K562 (cell line): ENCODE data around the gene HOXB6. TPM values are rescaled to one million over a fixed set of nuclear protein-coding genes. Genes with fewer than 3 reads are reported as not detected.

ENCODE experiments used
- CCAR2 ChIP-seq: fragments of 200-400 bp; formaldehyde crosslinking; IDR thresholded peaks from 2 replicates; pipeline ENCODE4 v1.6.1; 2017; ENCODE audit warnings: mild to moderate bottlenecking, low read depth, low read length
- CREB3L1 ChIP-seq: fragments of 450-650 bp; IDR thresholded peaks from 2 replicates; pipeline ENCODE4 v1.6.1; 2014; ENCODE audit warnings: low read depth, mild to moderate bottlenecking, moderate library complexity, borderline replicate concordance
- DLX4 ChIP-seq: fragments of 250-450 bp; sonication (Bioruptor Pico); IDR thresholded peaks from 2 replicates; pipeline ENCODE4 v1.6.1; 2021; ENCODE audit warnings: mild to moderate bottlenecking
- EZH2 ChIP-seq: IDR thresholded peaks from 2 replicates; pipeline ENCODE4 v1.6.1; 2012; ENCODE audit warnings: low read depth, mild to moderate bottlenecking, inconsistent platforms, low read length, borderline replicate concordance
- FOXM1 ChIP-seq, 2 experiments: fragments of 450-650 bp in 1 of 2; sonication (generic) in 1 of 2; formaldehyde crosslinking in 1 of 2; IDR thresholded peaks; 2 replicates each; pipeline versions ENCODE4 v1.6.1 to v1.9.0; 2017 to 2022; ENCODE audit warnings: low read depth in 2 of 2, mild to moderate bottlenecking in 2 of 2, missing genetic modification reagents in 1 of 2, moderate library complexity in 1 of 2
- HEY1 ChIP-seq: fragments of 250-450 bp; sonication (Bioruptor Pico); IDR thresholded peaks from 2 replicates; pipeline ENCODE4 v1.5.0; 2020; ENCODE audit warnings: mild to moderate bottlenecking, moderate library complexity, borderline replicate concordance
- KDM5B ChIP-seq: fragments of 200-600 bp; sonication (generic); IDR thresholded peaks from 2 replicates; pipeline ENCODE4 v1.6.1; 2012; ENCODE audit warnings: low read depth, mild to moderate bottlenecking, moderate library complexity, low read length, control low read depth, inconsistent platforms; ENCODE audit not compliant: insufficient replicate concordance
- KLF1 ChIP-seq: fragments of 450-650 bp; IDR thresholded peaks from 2 replicates; pipeline ENCODE4 v1.6.1; 2016; ENCODE audit warnings: missing genetic modification characterization, missing compliant biosample characterization
- KLF13 ChIP-seq: fragments of 450-650 bp; IDR thresholded peaks from 2 replicates; pipeline ENCODE4 v1.6.1; 2016; ENCODE audit warnings: missing genetic modification characterization, low read depth, mild to moderate bottlenecking, missing compliant biosample characterization, moderate library complexity, borderline replicate concordance
- LEF1 ChIP-seq: fragments of 450-650 bp; IDR thresholded peaks from 2 replicates; pipeline ENCODE4 v1.6.1; 2016; ENCODE audit warnings: mild to moderate bottlenecking
- PYGO2 ChIP-seq: fragments of 450-650 bp; IDR thresholded peaks from 2 replicates; pipeline ENCODE4 v1.6.1; 2016; ENCODE audit warnings: mild to moderate bottlenecking, missing genetic modification characterization, moderate library complexity, missing compliant biosample characterization
- SIN3A ChIP-seq, 2 experiments: fragments of 150-350 bp in 1 of 2; IDR thresholded peaks; 2 replicates each; pipeline ENCODE4 v1.6.1; 2011 to 2016; ENCODE audit warnings: borderline replicate concordance in 2 of 2, low read depth in 2 of 2, low read length in 2 of 2, mild to moderate bottlenecking in 2 of 2, moderate library complexity in 2 of 2; ENCODE audit not compliant: control insufficient read depth in 1 of 2
- TBL1XR1 ChIP-seq, 2 experiments: IDR thresholded peaks; 2 replicates each; pipeline ENCODE4 v1.6.1; 2012; ENCODE audit warnings: improper control_type of control experiment in 2 of 2, low read length in 2 of 2, mild to moderate bottlenecking in 1 of 2
- TCF15 ChIP-seq: fragments of 250-450 bp; sonication (Bioruptor Pico); IDR thresholded peaks from 2 replicates; pipeline ENCODE4 v1.8.0; 2022; ENCODE audit warnings: moderate library complexity, mild to moderate bottlenecking, inconsistent platforms
- ZNF3 ChIP-seq: fragments of 250-450 bp; sonication (Bioruptor Pico); IDR thresholded peaks from 2 replicates; pipeline ENCODE4 v1.5.0; 2021; ENCODE audit warnings: mild to moderate bottlenecking, moderate library complexity
- ZNF707 ChIP-seq: fragments of 250-450 bp; sonication (Bioruptor Pico); conservative IDR thresholded peaks from 2 replicates; pipeline ENCODE4 v1.8.0; 2022; ENCODE audit warnings: inconsistent platforms, mild to moderate bottlenecking, moderate library complexity
- polyA plus RNA-seq, 8 experiments: library from polyadenylated mRNA; depleted of rRNA in 4 of 8; stranded (reverse) in 5 of 8; unstranded in 3 of 8; fragments of >200 nt; fragmentation: Nextera tagmentation in 2 of 8; fragmentation: Illumina TruSeq in 1 of 8; extraction: Ambion mirVana in 2 of 8; extraction: Trizol in 1 of 8; gene quantifications; 2 replicates each; pipeline versions ENCODE4 v1.2.1 to v1.2.3, GENCODE V29; 2011 to 2014; ENCODE audit warnings: inconsistent platforms in 1 of 8, missing spikeins in 1 of 8
- total RNA-seq, 7 experiments: library from RNA; depleted of rRNA in 6 of 7; stranded (reverse); fragments of >200 nt in 6 of 7; fragmentation: Illumina TruSeq in 2 of 7; extraction: Trizol in 2 of 7; gene quantifications; 2 replicates each; pipeline versions ENCODE4 v1.2.1 to v1.2.3, GENCODE V29; 2011 to 2021; ENCODE audit warnings: low replicate concordance in 1 of 7
- TF ChIP-seq, protein P1 (sequence below): sonication (generic); formaldehyde crosslinking; IDR thresholded peaks from 2 replicates; pipeline ENCODE4 v1.8.0; 2022; ENCODE audit warnings: mild to moderate bottlenecking, missing genetic modification reagents
- TF ChIP-seq, protein P2 (sequence below): fragments of 450-650 bp; IDR thresholded peaks from 2 replicates; pipeline ENCODE4 v1.6.1; 2017; ENCODE audit warnings: antibody characterized with exemption, mild to moderate bottlenecking

The HOXB6 gene
- total and polyA plus RNA-seq, 9 of the 15 experiments (the other 6 are each of a cell fraction or from before 2014, with no cell fraction given): 1.2 to 14.8 (median 4.9) TPM

DNA sequence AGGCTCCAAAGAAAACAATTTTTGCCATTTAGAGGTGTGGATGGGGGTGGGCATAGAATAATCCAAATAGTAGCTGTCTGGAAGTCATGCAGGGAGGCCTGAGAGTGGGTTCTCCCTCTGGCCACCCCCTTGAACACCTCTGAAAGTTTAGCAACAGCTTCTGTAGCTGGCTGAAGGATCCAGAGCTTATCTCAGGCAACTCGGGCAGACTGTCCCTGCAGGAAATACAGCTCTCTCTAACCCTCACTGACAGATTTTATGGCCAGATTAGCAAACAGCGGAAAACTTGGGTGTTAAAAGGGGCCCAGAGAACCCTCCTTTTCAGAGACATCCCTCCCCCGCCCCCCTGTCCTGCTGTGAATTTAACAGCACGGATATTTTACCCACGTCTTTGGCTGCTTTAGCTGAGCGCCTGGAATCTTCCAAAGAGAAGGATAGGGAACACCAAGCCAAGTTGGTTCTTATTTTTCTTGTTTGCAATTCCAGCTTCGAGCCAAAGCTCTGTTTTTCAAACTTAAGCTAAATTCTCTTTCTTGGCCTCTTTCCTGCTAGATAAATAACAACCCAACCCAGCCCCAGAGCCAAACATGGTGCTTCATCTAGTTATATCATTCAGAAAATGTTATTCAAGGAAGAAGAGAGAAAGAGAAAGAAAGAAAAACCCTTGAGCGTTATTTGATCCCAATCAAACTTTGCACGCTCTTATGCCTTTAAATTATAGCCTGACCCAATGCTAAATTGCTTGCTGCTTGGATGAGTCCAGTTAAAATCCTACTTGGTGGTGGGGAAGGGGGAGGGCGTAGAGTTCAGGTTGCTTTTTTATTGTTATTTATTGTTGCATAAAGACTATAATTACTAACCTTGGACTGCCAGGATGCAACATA, 57.6 kb downstream of the HOXB6 start (continued):
- TF ChIP-seq KLF1 (no peak), TCF15 (CRISPR knock-in tag) (no peak), SIN3A (IDR thresholded peaks at IDR 0.05; ENCODE audit: borderline replicate concordance in 2 of 2, control insufficient read depth in 1 of 2, low read depth in 2 of 2, low read length in 2 of 2) (no peak), FOXM1 (IDR thresholded peaks at IDR 0.05; ENCODE audit: low read depth) (peak; percentile 54), FOXM1 (CRISPR knock-in tag; IDR thresholded peaks at IDR 0.05; ENCODE audit: low read depth) (no peak), HEY1 (CRISPR knock-in tag) (peak; percentile 35; the same call in 1 of the 2 replicates), KDM5B (peak; percentile 57), PYGO2 (tag) (no peak), EZH2 (no peak), KLF13 (no peak), TBL1XR1 (IDR thresholded peaks at IDR 0.05; ENCODE audit: low read length in 2 of 2) (peak in 1 of 2 experiments; percentile 72; a peak in 2 of 4 replicates), LEF1 (peak; percentile 76), ZNF707 (CRISPR knock-in tag) (no peak), ZNF3 (no peak), CREB3L1 (no peak), DLX4 (CRISPR knock-in tag) (no peak), CCAR2 (no peak)
- TF ChIP-seq, protein P1, sequence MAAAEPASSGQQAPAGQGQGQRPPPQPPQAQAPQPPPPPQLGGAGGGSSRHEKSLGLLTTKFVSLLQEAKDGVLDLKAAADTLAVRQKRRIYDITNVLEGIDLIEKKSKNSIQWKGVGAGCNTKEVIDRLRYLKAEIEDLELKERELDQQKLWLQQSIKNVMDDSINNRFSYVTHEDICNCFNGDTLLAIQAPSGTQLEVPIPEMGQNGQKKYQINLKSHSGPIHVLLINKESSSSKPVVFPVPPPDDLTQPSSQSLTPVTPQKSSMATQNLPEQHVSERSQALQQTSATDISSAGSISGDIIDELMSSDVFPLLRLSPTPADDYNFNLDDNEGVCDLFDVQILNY (CRISPR knock-in tag): no peak; the same call in 1 of the 2 replicates
- TF ChIP-seq, protein P2, sequence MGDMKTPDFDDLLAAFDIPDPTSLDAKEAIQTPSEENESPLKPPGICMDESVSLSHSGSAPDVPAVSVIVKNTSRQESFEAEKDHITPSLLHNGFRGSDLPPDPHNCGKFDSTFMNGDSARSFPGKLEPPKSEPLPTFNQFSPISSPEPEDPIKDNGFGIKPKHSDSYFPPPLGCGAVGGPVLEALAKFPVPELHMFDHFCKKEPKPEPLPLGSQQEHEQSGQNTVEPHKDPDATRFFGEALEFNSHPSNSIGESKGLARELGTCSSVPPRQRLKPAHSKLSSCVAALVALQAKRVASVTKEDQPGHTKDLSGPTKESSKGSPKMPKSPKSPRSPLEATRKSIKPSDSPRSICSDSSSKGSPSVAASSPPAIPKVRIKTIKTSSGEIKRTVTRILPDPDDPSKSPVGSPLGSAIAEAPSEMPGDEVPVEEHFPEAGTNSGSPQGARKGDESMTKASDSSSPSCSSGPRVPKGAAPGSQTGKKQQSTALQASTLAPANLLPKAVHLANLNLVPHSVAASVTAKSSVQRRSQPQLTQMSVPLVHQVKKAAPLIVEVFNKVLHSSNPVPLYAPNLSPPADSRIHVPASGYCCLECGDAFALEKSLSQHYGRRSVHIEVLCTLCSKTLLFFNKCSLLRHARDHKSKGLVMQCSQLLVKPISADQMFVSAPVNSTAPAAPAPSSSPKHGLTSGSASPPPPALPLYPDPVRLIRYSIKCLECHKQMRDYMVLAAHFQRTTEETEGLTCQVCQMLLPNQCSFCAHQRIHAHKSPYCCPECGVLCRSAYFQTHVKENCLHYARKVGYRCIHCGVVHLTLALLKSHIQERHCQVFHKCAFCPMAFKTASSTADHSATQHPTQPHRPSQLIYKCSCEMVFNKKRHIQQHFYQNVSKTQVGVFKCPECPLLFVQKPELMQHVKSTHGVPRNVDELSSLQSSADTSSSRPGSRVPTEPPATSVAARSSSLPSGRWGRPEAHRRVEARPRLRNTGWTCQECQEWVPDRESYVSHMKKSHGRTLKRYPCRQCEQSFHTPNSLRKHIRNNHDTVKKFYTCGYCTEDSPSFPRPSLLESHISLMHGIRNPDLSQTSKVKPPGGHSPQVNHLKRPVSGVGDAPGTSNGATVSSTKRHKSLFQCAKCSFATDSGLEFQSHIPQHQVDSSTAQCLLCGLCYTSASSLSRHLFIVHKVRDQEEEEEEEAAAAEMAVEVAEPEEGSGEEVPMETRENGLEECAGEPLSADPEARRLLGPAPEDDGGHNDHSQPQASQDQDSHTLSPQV: peak; percentile 69; the same call in 1 of the 2 replicates
